ENCODE results near the gene ZC3HAV1.

ZC3HAV1 gene

DNA sequence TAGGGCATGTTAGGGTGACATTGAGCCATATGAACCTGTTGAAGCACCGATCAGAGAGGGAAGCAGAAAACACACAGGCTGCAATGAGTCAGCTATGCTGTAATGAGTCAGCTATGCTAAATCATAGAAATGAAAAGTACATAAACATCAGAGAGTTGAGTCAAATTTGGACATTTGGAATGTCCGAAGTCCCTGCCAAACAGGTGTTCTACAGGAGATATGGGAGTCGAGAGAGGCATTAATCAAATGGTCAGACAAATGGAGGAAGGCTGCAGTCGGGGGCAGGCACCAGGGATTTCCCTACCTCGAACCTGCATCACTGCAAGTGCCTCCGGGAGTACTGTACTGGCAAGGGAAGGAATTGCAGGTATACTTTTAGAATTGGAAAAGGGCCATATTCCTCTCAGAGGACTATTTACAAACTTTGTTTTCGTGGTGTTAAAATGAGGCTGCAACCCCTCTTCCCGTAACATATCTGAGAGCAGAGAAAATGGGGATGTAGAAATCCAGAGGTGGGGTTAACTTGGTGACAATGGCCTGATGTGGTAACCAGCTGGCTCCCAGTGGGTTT lies 8.8 kb upstream of the ZC3HAV1 start (continued):
- TF ChIP-seq, protein P1, sequence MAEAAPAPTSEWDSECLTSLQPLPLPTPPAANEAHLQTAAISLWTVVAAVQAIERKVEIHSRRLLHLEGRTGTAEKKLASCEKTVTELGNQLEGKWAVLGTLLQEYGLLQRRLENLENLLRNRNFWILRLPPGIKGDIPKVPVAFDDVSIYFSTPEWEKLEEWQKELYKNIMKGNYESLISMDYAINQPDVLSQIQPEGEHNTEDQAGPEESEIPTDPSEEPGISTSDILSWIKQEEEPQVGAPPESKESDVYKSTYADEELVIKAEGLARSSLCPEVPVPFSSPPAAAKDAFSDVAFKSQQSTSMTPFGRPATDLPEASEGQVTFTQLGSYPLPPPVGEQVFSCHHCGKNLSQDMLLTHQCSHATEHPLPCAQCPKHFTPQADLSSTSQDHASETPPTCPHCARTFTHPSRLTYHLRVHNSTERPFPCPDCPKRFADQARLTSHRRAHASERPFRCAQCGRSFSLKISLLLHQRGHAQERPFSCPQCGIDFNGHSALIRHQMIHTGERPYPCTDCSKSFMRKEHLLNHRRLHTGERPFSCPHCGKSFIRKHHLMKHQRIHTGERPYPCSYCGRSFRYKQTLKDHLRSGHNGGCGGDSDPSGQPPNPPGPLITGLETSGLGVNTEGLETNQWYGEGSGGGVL (tag by site-specific recombination; IDR thresholded peaks at IDR 0.05) = no peak
- peak; percentile 99 for TF ChIP-seq SCRT2 (tag by site-specific recombination; IDR thresholded peaks at IDR 0.05)
- no peak for TF ChIP-seq RBAK (tag by site-specific recombination; IDR thresholded peaks at IDR 0.05)
- TF ChIP-seq, protein P2, sequence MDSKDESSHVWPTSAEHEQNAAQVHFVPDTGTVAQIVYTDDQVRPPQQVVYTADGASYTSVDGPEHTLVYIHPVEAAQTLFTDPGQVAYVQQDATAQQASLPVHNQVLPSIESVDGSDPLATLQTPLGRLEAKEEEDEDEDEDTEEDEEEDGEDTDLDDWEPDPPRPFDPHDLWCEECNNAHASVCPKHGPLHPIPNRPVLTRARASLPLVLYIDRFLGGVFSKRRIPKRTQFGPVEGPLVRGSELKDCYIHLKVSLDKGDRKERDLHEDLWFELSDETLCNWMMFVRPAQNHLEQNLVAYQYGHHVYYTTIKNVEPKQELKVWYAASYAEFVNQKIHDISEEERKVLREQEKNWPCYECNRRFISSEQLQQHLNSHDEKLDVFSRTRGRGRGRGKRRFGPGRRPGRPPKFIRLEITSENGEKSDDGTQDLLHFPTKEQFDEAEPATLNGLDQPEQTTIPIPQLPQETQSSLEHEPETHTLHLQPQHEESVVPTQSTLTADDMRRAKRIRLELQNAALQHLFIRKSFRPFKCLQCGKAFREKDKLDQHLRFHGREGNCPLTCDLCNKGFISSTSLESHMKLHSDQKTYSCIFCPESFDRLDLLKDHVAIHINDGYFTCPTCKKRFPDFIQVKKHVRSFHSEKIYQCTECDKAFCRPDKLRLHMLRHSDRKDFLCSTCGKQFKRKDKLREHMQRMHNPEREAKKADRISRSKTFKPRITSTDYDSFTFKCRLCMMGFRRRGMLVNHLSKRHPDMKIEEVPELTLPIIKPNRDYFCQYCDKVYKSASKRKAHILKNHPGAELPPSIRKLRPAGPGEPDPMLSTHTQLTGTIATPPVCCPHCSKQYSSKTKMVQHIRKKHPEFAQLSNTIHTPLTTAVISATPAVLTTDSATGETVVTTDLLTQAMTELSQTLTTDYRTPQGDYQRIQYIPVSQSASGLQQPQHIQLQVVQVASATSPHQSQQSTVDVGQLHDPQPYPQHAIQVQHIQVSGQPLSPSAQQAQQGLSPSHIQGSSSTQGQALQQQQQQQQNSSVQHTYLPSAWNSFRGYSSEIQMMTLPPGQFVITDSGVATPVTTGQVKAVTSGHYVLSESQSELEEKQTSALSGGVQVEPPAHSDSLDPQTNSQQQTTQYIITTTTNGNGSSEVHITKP (tag by site-specific recombination; IDR thresholded peaks at IDR 0.05) = peak; percentile 50; the same call in 1 of the 2 replicates
- TF ChIP-seq ZFP37 (tag by site-specific recombination; IDR thresholded peaks at IDR 0.05) = peak; percentile 40; the same call in 1 of the 2 replicates
- no peak for TF ChIP-seq GLI2 (tag by site-specific recombination; IDR thresholded peaks at IDR 0.05; ENCODE audit: borderline replicate concordance, low read depth)
- TF ChIP-seq KLF8 (tag by site-specific recombination; IDR thresholded peaks at IDR 0.05) = peak; percentile 41; the same call in 1 of the 2 replicates
- TF ChIP-seq, protein P3, sequence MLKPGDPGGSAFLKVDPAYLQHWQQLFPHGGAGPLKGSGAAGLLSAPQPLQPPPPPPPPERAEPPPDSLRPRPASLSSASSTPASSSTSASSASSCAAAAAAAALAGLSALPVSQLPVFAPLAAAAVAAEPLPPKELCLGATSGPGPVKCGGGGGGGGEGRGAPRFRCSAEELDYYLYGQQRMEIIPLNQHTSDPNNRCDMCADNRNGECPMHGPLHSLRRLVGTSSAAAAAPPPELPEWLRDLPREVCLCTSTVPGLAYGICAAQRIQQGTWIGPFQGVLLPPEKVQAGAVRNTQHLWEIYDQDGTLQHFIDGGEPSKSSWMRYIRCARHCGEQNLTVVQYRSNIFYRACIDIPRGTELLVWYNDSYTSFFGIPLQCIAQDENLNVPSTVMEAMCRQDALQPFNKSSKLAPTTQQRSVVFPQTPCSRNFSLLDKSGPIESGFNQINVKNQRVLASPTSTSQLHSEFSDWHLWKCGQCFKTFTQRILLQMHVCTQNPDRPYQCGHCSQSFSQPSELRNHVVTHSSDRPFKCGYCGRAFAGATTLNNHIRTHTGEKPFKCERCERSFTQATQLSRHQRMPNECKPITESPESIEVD (tag by site-specific recombination; IDR thresholded peaks at IDR 0.05) = 0 out of 2 replicates have a peak, but pooled peaks have one; percentile 12
- TF ChIP-seq ZNF184 (tag by site-specific recombination; IDR thresholded peaks at IDR 0.05) = no peak
- peak; percentile 69 for TF ChIP-seq SP7 (tag by site-specific recombination; IDR thresholded peaks at IDR 0.05)
- TF ChIP-seq ZNF664 (tag by site-specific recombination; IDR thresholded peaks at IDR 0.05) = no peak
- 0 out of 2 replicates have a peak, but pooled peaks have one; percentile 31 for TF ChIP-seq ZEB2 (tag by site-specific recombination; IDR thresholded peaks at IDR 0.05)
- peak; percentile 73 for TF ChIP-seq ZNF335 (tag by site-specific recombination; conservative IDR thresholded peaks at IDR 0.05)
- TF ChIP-seq, protein P4, sequence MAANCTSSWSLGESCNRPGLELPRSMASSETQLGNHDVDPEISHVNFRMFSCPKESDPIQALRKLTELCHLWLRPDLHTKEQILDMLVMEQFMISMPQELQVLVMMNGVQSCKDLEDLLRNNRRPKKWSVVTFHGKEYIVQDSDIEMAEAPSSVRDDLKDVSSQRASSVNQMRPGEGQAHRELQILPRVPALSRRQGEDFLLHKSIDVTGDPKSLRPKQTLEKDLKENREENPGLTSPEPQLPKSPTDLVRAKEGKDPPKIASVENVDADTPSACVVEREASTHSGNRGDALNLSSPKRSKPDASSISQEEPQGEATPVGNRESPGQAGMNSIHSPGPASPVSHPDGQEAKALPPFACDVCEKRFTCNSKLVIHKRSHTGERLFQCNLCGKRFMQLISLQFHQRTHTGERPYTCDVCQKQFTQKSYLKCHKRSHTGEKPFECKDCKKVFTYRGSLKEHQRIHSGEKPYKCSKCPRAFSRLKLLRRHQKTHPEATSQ (tag by site-specific recombination; IDR thresholded peaks at IDR 0.05) = no peak
- TF ChIP-seq, protein P5, sequence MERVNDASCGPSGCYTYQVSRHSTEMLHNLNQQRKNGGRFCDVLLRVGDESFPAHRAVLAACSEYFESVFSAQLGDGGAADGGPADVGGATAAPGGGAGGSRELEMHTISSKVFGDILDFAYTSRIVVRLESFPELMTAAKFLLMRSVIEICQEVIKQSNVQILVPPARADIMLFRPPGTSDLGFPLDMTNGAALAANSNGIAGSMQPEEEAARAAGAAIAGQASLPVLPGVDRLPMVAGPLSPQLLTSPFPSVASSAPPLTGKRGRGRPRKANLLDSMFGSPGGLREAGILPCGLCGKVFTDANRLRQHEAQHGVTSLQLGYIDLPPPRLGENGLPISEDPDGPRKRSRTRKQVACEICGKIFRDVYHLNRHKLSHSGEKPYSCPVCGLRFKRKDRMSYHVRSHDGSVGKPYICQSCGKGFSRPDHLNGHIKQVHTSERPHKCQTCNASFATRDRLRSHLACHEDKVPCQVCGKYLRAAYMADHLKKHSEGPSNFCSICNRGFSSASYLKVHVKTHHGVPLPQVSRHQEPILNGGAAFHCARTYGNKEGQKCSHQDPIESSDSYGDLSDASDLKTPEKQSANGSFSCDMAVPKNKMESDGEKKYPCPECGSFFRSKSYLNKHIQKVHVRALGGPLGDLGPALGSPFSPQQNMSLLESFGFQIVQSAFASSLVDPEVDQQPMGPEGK (tag by site-specific recombination; IDR thresholded peaks at IDR 0.05) = peak; percentile 11; the same call in 1 of the 2 replicates
- peak; percentile 21; the same call in 1 of the 2 replicates for TF ChIP-seq ZBTB17 (tag by site-specific recombination; IDR thresholded peaks at IDR 0.05)
- TF ChIP-seq, protein P6, sequence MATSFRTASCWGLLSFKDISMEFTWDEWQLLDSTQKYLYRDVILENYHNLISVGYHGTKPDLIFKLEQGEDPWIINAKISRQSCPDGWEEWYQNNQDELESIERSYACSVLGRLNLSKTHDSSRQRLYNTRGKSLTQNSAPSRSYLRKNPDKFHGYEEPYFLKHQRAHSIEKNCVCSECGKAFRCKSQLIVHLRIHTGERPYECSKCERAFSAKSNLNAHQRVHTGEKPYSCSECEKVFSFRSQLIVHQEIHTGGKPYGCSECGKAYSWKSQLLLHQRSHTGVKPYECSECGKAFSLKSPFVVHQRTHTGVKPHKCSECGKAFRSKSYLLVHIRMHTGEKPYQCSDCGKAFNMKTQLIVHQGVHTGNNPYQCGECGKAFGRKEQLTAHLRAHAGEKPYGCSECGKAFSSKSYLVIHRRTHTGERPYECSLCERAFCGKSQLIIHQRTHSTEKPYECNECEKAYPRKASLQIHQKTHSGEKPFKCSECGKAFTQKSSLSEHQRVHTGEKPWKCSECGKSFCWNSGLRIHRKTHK (tag by site-specific recombination; IDR thresholded peaks at IDR 0.05) = no peak
- no peak for TF ChIP-seq YY2 (tag by site-specific recombination; IDR thresholded peaks at IDR 0.05)
- peak; percentile 60; the same call in 1 of the 2 replicates for TF ChIP-seq ZBTB21 (tag by site-specific recombination; IDR thresholded peaks at IDR 0.05)
- TF ChIP-seq, protein P7, sequence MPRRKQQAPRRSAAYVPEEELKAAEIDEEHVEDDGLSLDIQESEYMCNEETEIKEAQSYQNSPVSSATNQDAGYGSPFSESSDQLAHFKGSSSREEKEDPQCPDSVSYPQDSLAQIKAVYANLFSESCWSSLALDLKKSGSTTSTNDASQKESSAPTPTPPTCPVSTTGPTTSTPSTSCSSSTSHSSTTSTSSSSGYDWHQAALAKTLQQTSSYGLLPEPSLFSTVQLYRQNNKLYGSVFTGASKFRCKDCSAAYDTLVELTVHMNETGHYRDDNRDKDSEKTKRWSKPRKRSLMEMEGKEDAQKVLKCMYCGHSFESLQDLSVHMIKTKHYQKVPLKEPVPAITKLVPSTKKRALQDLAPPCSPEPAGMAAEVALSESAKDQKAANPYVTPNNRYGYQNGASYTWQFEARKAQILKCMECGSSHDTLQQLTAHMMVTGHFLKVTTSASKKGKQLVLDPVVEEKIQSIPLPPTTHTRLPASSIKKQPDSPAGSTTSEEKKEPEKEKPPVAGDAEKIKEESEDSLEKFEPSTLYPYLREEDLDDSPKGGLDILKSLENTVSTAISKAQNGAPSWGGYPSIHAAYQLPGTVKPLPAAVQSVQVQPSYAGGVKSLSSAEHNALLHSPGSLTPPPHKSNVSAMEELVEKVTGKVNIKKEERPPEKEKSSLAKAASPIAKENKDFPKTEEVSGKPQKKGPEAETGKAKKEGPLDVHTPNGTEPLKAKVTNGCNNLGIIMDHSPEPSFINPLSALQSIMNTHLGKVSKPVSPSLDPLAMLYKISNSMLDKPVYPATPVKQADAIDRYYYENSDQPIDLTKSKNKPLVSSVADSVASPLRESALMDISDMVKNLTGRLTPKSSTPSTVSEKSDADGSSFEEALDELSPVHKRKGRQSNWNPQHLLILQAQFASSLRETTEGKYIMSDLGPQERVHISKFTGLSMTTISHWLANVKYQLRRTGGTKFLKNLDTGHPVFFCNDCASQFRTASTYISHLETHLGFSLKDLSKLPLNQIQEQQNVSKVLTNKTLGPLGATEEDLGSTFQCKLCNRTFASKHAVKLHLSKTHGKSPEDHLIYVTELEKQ (tag by site-specific recombination; IDR thresholded peaks at IDR 0.05; ENCODE audit: borderline replicate concordance) = peak; percentile 55

Data from HEK293 (cell line).